GM18873 (cell line): ENCODE measurements around the gene FCGBP.

ENCODE experiments used
- ATAC-seq: cut with Tn5 transposase; IDR thresholded peaks from one replicate; pipeline ENCODE4 v1.9.1; 2021; ENCODE audit warnings: mild to moderate bottlenecking, moderate library complexity, moderate number of reproducible peaks; ENCODE audit not compliant: unreplicated experiment, low FRiP score

The FCGBP gene

GRCh38 chr19:39949026-39949747 is 14.8 kb upstream of the FCGBP start:
- ATAC-seq, result no peak

- no peak for ATAC-seq
Observed at GRCh38 chr19:39946532-39946931, 12.1 kb upstream of the FCGBP start.

GRCh38 chr19:39943586-39943985 is 9.2 kb upstream of the FCGBP start:
- ATAC-seq, result no peak

GRCh38 chr19:39942366-39942730 is 7.9 kb upstream of the FCGBP start:
- no peak for ATAC-seq

- peak; percentile 53 for ATAC-seq
Observed at GRCh38 chr19:39941615-39942365, 7.4 kb upstream of the FCGBP start.

- ATAC-seq, result no peak
Observed at GRCh38 chr19:39941151-39941550, 6.7 kb upstream of the FCGBP start.

- ATAC-seq, result no peak
Observed at GRCh38 chr19:39940221-39940833, 5.9 kb upstream of the FCGBP start.

GRCh38 chr19:39939556-39939955 is 5.1 kb upstream of the FCGBP start:
- ATAC-seq, result no peak

GRCh38 chr19:39937787-39938186 is 3.4 kb upstream of the FCGBP start:
- ATAC-seq, result no peak

GRCh38 chr19:39937094-39937720 is 2.8 kb upstream of the FCGBP start:
- no peak for ATAC-seq

GRCh38 chr19:39936622-39937021 is 2.2 kb upstream of the FCGBP start:
- ATAC-seq, result no peak

- no peak for ATAC-seq
Observed at GRCh38 chr19:39936020-39936419, 1.6 kb upstream of the FCGBP start.

GRCh38 chr19:39935364-39935661 is 879 bp upstream of the FCGBP start:
- ATAC-seq, result no peak

- no peak for ATAC-seq
Observed at GRCh38 chr19:39929750-39930149, 4.7 kb downstream of the FCGBP start.

- no peak for ATAC-seq
Observed at GRCh38 chr19:39928357-39928725, 6.1 kb downstream of the FCGBP start.

GRCh38 chr19:39927524-39928356 is 6.7 kb downstream of the FCGBP start:
- no peak for ATAC-seq

GRCh38 chr19:39927076-39927475 is 7.4 kb downstream of the FCGBP start:
- ATAC-seq, result no peak

- ATAC-seq, result no peak
Observed at GRCh38 chr19:39926170-39926760, 8.2 kb downstream of the FCGBP start.

- no peak for ATAC-seq
Observed at GRCh38 chr19:39924952-39925351, 9.5 kb downstream of the FCGBP start.

GRCh38 chr19:39924389-39924788 is 10.0 kb downstream of the FCGBP start:
- no peak for ATAC-seq
